GM19193 (cell line): Measurements from ENCODE around the gene SHANK2.

ENCODE experiments used
- POLR2A ChIP-seq: IDR thresholded peaks from 4 replicates; pipeline ENCODE4 v1.6.1; 2011; ENCODE audit not compliant: insufficient read depth, insufficient read length; ENCODE audit errors: extremely low read depth

SHANK2 gene

GRCh38 chr11:71253794-71254193 lies 1.4 kb upstream of the SHANK2 start:
- no peak for TF ChIP-seq POLR2A

GRCh38 chr11:71252770-71253730 lies 673 bp upstream of the SHANK2 start:
- TF ChIP-seq POLR2A: no peak

GRCh38 chr11:71251761-71252268 lies 562 bp downstream of the SHANK2 start:
- TF ChIP-seq POLR2A: no peak

GRCh38 chr11:71251151-71251721 lies 1.1 kb downstream of the SHANK2 start:
- no peak for TF ChIP-seq POLR2A

- TF ChIP-seq POLR2A: no peak
These were observed 1.7 kb downstream of the SHANK2 start for GRCh38 chr11:71250523-71251150.

GRCh38 chr11:71249301-71249700 lies 3.1 kb downstream of the SHANK2 start:
- no peak for TF ChIP-seq POLR2A

- TF ChIP-seq POLR2A: no peak
These were observed 3.7 kb downstream of the SHANK2 start for GRCh38 chr11:71248656-71249055.

GRCh38 chr11:71248251-71248570 lies 4.2 kb downstream of the SHANK2 start:
- TF ChIP-seq POLR2A: no peak

- no peak for TF ChIP-seq POLR2A
These were observed 4.7 kb downstream of the SHANK2 start for GRCh38 chr11:71247551-71248250.

GRCh38 chr11:71246559-71246958 lies 5.8 kb downstream of the SHANK2 start:
- no peak for TF ChIP-seq POLR2A

GRCh38 chr11:71245601-71246391 lies 6.6 kb downstream of the SHANK2 start:
- TF ChIP-seq POLR2A: no peak

GRCh38 chr11:71244116-71244810 lies 8.1 kb downstream of the SHANK2 start:
- no peak for TF ChIP-seq POLR2A

GRCh38 chr11:71242391-71242790 lies 10.0 kb downstream of the SHANK2 start:
- no peak for TF ChIP-seq POLR2A

- TF ChIP-seq POLR2A: no peak
These were observed 10.6 kb downstream of the SHANK2 start for GRCh38 chr11:71241721-71242259.
